HG02938 (cell line): ENCODE results near the gene PVR.
"Not testable (repeated sequence)": the region's sequence is repeated elsewhere in the genome, so short reads cannot be mapped to it uniquely, and the experiment has no call there.

Experiments
- ATAC-seq: cut with Tn5 transposase; IDR thresholded peaks from one replicate; pipeline ENCODE4 v1.9.1; 2021; ENCODE audit warnings: mild to moderate bottlenecking, moderate library complexity; ENCODE audit not compliant: unreplicated experiment

The PVR gene

DNA sequence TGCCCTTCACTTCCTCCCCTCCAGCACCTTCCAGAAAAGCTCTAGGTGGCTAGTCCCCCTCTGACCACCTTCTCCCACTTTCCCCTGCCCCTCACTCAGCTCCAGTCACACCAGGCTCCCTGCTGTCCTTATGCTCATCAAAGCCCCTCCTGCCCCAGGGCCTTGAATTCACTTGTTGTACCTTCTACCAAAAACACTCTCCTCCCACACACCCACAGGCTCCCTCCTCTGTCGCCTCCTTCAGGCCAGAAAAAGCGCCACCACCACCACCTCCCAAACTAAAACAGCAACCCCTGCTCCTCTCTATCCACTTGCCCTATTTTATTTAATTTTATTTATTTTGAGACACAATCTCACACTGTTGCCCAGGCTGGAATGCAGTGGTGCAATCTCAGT lies 50.5 kb downstream of the PVR start:
- no peak for ATAC-seq

DNA sequence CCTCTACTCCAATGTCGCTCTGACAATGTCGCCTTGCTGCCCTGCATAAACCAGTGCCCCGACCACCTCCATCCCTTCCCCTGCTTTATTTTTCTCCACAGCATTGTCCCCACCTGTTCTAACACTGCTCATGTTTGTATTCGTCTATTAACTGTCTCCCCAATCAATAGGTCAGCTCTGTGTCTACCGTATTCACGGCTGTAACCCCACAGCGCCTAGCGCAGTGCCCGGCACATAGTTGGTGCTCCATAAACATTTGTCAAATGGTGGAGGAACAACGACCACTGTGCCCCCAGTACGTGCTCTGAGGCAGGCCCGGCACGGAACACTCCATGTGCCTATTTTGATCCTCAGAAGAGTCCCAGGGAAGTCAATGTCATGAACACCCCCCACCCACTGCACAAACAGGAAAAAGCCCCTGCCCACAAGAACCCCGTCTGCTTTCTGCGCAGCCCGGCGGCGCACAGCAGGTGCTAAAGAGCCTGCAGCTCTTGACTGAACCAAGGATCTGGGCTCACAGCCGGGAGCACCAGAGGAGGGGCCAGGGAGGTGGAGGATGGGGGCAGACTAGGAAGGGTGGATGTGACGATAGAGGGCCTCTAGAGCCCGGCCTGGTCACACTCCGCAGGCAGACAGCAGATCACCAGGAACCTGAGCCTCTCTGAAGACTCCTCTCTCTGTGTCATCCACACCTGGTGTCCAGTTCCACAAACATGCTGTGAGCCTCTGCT lies 53.4 kb downstream of the PVR start:
- ATAC-seq, result no peak

DNA sequence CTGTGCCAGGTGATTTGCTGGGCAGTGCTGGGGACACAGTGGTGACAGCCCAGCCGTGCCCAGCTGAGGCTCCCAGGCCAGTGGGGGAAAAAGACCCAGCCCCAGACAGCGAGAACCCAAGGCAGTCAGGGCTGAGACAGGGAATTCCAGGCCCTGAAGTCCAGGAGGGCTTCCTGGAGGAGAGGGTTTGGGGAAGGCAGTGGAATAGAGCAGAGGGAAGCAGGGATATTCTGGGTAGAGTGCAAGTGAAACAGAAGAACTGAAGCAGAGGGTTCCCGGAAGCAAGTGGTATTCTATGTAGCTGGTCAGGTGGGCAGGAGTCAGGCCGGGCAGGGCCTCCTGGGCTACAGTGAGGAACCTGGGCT lies 53.9 kb downstream of the PVR start:
- ATAC-seq, result no peak

DNA sequence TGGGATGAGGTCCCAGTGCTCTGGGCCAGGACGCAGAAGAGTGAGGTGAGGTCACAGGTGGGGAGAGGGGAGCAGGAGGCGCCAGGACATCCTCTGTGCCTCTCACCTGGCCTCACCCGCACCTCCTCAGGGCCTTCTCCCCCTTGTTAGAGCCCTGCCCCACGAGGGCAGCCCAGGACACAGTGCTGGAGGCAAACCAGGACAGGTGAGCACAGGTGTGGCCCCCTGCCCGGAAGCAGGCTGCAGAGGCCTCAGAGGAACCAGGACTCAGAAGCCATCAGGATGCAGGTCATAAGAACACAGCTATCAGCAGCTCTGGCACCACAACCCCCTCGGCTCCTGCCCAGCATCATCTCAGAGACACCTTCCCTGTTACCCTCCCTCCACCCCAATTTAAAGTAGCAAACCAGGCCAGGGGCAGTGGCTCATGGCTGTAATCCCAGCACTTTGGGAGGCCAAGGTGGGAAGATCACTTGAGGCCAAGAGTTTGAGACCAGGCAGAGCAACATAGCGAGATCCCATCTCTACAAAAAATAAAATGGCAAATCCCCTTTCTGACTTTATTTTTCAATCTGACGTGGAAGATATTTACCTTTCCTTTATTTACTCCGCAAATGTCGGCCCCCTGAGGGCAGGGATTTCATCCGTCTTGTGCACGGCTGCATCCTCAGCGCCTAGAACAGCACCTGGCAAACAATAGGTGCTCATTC lies 54.9 kb downstream of the PVR start, which contains the start of gene CEACAM16:
CEACAM16 (plus strand) TSS at position 660 of the 710 bp plus-strand sequence. CDS start 2,306 bp downstream, outside the sequence.
- ATAC-seq, result no peak

DNA sequence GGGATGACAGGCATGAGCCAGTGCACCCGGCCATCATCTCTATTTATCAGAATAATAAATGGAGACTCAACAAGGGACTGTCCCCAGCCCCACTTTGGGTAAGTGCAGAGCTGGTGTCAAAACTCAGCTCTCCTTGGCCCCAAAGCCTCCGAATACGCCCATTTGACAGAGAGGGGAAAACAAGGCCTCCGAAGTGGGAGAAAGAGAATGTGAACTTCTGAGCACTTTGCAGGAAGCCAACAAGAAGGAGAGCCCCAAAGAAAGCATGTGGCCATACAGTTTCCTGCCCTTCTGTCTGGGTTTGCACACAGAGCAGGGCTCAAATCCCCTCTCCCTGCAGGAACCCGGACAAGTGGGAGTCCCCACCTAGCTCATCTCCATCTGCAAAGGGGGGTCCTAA lies 56.8 kb downstream of the PVR start:
- no peak for ATAC-seq

DNA sequence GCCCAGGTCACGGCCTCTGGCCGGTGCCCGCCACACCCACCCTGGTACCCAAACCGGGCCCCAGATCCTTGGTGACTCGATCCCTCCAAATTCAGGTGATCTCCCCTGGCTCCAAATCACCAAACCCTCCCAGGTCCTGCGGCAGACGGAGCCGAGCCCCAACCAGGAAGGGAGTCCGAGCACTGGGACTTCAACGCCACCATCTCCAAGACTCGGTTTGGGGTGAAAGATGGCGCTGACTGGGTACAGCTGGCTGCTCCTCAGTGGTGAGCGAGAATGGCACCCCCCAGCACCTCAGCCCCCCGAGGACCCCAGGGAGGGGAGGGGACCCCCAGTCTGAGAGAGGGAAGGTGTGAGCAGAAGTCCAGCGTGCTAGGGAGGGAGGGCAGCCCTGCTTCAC lies 57.5 kb downstream of the PVR start:
- no peak for ATAC-seq

DNA sequence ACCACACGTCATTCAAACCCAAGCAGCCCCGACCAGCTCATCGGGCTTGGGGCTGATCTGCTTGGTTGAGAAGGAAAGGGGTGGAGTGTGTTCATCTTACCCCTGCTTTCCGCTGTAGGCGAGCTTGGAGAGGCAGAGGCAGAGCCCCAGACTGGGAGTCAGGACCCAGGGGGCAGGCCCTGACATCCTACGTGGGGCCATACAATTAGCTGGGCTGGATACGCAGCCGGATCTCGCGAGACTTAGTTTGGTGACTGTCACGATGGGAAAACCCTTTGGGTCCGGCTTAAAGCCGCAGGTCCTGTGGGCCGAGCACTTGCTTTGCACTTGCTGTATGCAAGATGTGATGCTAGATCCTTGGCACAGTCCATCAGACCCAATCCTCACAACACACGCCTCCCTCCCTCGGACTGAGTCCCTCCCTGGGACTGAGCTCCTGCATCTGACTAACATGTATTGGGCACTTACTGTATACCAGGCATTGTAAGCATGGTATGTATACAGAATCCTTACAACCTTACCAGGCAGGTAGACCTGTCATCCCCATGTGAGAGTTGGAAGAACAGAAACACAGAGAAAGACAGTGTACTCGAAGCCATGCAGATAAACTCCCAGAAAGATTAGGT lies 59.0 kb downstream of the PVR start:
- ATAC-seq, result no peak

DNA sequence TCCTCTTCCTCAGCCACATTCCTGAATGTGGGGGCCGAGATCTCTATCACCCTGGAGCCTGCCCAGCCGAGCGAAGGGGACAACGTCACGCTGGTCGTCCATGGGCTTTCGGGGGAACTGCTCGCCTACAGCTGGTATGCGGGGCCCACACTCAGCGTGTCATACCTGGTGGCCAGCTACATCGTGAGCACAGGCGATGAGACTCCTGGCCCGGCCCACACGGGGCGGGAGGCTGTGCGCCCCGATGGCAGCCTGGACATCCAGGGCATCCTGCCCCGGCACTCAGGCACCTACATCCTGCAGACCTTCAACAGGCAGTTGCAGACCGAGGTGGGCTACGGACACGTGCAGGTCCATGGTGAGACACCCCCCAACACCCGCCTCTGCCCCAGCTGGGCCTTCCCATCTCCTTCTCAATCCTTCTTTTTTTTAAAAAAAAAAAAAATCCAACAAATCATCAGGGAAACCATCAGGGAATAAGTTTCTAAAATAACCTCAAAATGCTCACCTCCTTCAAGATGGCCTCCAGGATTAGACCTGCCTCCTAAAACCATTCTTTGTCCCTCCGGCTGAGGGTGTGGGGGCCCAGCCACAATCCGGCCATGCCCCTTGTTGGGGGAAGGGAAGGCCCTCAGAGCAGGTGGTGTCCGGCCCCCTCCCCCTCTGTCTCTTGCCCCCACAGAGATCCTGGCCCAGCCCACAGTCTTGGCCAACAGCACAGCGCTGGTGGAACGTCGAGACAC lies 59.8 kb downstream of the PVR start:
- ATAC-seq, result no peak

DNA sequence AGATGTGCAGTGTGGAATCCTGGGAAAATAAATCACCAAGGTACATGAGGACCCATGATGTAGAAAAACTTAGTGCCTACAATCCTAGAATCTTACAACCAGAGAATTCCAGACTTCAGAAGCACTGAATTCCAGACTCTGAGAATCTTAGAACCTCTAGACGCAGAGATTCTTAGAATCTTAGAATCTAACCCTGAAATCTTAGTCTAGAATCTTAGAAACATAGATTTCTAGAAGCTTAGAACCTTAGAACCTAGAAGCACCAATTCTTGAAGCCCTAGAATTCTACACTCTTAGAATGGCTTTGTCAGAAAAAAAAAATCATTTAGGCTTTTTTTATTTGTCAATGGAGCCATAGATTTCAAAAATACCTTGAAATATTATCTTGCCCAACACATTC lies 61.3 kb downstream of the PVR start:
- no peak for ATAC-seq

DNA sequence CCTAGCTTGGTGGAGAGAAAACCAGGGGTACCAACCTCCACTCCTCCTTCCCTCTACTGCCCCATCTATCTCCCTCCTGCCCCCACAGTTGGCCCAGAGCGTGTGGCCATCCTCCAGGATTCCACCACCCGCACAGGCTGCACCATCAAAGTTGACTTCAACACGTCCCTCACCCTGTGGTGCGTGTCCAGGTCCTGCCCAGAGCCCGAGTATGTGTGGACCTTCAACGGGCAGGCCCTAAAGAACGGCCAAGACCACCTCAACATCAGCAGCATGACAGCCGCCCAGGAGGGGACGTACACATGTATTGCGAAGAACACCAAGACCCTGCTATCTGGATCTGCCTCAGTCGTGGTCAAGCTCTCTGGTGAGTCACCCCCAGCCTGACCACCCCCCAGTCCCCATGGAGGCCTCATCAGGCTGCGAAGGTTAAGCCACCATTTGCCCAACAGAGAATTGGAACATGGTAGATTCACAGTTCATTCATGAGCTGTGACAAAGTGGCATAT lies 61.8 kb downstream of the PVR start:
- ATAC-seq, result no peak

DNA sequence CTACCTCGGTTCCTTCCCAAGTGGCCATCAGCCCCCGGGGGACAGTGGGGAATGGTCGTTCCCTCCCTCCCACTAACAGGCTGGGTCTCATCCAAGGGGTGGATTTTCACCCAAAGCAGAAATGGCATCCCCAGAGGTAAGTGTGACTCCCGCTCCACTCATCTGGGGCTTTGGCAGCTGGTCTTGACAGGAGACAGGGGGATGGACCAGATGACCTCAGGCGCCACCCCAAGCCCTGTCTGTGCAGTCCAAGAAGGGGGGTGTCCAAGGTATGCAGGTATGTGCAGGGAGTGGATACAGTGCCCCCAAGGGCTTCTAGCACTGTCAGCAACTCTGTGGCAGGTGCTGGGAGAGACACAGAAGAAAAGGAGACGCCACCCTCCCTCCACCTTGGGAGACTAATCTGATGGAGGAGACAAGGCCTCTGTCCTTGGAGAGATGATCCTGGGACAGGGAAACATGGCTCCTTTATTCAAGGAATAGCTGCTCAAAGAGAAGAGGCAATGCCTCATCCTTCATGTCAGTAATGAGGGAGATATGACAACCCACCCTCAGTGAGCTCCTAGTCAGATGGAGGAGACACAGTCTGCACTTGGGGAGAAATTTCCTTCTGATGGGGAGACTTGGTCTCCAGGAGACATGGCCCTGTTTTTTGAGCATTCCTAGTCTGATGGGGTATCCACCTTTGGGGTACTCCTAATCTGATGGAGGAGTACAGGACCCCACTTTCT lies 63.0 kb downstream of the PVR start:
- no peak for ATAC-seq

DNA sequence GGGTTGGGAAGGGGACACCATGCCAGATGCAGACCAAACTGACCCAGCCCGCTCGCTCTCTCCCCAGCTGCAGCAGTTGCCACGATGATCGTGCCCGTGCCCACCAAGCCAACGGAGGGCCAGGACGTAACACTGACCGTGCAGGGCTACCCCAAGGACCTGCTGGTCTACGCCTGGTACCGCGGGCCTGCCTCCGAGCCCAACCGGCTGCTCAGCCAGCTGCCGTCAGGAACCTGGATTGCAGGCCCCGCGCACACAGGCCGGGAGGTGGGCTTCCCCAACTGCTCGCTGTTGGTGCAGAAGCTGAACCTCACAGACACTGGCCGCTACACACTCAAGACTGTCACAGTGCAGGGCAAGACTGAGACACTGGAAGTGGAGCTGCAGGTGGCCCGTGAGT lies 64.1 kb downstream of the PVR start:
- ATAC-seq, result no peak

DNA sequence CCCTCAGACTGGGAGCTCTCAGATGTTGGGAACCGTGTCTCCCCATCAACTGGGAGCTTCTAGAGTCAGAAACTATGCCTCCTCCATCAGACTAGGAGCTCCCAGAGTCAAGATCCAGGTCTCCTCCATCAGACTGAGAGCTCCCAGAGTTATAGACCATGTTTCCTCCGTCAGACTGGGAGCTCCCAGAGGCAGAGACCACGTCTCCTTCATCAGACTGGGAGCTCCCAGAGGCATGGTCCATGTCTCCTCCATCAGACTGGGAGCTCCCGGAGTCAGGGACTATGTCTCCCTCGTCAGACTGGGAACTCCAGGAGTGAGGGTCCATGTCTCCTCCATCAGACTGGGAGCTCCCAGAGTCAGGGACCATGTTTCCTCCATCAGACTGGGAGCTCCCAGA lies 65.2 kb downstream of the PVR start:
- ATAC-seq, result no peak

DNA sequence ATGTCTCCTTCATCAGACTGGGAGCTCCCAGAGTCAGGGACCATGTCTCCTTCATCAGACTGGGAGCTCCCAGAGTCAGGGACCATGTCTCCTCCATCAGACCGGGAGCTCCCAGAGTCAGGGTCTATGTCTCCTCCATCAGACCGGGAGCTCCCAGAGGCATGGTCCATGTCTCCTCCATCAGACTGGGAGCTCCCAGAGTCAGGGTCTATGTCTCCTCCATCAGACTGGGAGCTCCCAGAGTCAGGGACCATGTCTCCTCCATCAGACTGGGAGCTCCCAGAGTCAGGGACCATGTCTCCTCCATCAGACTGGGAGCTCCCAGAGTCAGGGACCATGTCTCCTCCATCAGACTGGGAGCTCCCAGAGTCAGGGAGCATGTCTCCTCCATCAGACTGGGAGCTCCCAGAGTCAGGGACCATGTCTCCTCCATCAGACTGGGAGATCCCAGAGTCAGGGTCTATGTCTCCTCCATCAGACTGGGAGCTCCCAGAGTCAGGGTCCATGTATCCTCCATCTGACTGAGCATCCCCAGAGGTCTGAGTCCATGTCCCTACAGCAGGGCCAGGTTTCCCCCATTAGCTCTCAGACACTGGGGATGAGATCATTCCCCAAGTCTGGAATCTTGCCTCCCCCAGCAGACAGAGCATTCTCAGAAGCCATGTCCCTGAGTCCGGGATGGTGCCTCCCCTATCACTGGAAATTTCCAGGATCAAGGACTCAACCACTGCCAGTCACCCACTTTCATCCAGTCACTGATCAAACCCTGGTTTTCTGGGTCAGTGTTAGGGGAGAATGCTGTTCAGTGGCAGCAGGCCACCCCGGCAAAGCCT lies 65.9 kb downstream of the PVR start:
- not testable (repeated sequence) for ATAC-seq

DNA sequence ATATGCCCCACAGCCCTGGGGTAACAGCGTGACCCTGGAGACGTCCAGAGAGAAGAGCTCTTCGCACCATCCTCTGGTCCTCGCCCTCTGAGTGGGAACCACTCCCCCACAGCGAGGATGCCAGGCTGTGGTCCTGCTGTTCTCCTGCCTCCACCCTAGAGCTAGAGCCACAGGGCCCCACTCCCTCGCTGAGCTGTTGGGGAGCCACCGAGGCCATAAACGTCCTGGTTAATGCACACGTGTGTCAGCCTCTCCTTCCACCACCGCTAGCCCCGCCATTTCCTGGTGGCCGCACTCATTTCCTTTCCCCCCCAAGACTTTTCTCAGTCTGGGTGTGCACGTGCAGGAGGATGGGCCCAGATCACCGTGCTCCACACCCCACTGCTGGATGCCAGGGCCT lies 66.8 kb downstream of the PVR start:
- no peak for ATAC-seq

DNA sequence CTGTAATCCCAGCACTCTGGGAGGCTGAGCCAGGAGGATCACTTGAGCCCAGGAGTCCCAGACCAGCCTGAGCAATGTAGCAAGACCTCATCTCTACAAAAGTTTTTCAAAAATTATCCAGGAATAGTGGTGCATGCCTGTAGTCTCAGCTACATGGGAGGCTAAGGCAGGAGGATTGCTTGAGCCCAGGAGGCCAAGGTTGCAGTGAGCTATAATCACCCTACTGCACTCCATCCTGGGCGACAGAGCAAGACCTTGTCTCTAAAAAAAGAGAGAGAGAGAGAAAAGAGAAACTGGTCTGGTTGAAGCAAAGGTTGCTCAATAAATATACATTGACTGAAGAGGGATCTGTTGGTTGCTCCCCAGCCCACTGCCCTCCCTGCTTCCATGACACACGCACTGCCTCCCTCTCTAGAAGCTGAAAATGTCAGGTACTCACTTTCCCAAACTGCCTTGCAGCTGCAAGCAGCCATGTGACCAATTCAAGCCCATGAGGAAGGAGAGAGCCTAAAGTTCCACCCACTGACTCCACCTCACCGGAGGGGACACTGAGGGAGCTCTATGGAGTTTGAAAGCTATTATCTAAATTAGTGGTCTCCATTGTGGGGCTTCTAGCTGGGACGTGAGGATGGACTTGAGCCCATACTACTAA lies 69.3 kb downstream of the PVR start:
- no peak for ATAC-seq
